ENCODE data around the gene SLC12A5.

SLC12A5 gene

DNA sequence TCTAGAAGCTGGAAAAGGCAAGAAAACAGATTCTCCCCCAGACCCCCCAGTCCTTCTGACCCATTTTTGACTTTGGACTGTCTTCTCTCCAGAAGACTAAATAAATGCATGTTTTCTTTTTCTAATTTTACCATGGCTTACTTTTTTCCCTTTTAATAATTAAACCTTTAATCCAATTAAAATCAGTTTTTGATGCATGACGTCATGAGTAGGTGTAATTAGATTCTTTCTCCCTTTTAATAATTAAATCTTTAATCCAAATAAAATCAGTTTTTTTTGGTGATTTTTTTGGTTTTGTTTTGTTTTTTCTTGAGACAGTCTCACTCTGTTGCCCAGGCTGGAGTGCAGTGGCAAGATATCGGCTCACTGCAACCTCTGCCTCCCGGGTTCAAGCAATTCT is 73.9 kb downstream of the SLC12A5 start:
- H3K4me3 ChIP-seq (ENCODE audit: low read depth in 1 of 2, low read length in 2 of 2) = no peak overlapping the region
- no peak overlapping the region for H3K27ac ChIP-seq (ENCODE audit: low read depth, low read length)
- H3K9me3 ChIP-seq (ENCODE audit: low read length) = peaks cover 3% of the 10 kb centered on the region
- no peaks in the 10 kb centered on the region for H3K4me1 ChIP-seq (ENCODE audit: insufficient read depth, low read length)
- H3K27me3 ChIP-seq (ENCODE audit: control insufficient read depth in 1 of 2, insufficient read depth in 2 of 2, low read length in 2 of 2) = peaks cover 0 to 7% of the 10 kb centered on the region in 2 donors
- no peak overlapping the region for H3K9ac ChIP-seq (ENCODE audit: low read length)
- H3K36me3 ChIP-seq (ENCODE audit: insufficient read depth, low read length) = no peaks in the 10 kb centered on the region

GRCh38 chr20:46104262-46104661 is 75.2 kb downstream of the SLC12A5 start:
- Histone ChIP-seq H3K4me1 (ENCODE audit: insufficient read depth, low read length) (no peaks in the 10 kb centered on the region), H3K27ac (ENCODE audit: low read depth, low read length) (no peak overlapping the region), H3K9ac (ENCODE audit: low read length) (no peak overlapping the region), H3K27me3 (ENCODE audit: control insufficient read depth in 1 of 2, insufficient read depth in 2 of 2, low read length in 2 of 2) (peaks cover 0 to 7% of the 10 kb centered on the region in 2 donors), H3K9me3 (ENCODE audit: low read length) (peaks cover 3% of the 10 kb centered on the region), H3K36me3 (ENCODE audit: insufficient read depth, low read length) (no peaks in the 10 kb centered on the region), H3K4me3 (ENCODE audit: low read depth in 1 of 2, low read length in 2 of 2) (no peak overlapping the region)

GRCh38 chr20:46107061-46107460 is 78.0 kb downstream of the SLC12A5 start:
- Histone ChIP-seq H3K9ac (ENCODE audit: low read length) (no peak overlapping the region), H3K27me3 (ENCODE audit: control insufficient read depth in 1 of 2, insufficient read depth in 2 of 2, low read length in 2 of 2) (no peaks in the 10 kb centered on the region), H3K27ac (ENCODE audit: low read depth, low read length) (no peak overlapping the region), H3K4me3 (ENCODE audit: low read depth in 1 of 2, low read length in 2 of 2) (no peak overlapping the region), H3K4me1 (ENCODE audit: insufficient read depth, low read length) (no peaks in the 10 kb centered on the region), H3K9me3 (ENCODE audit: low read length) (no peaks in the 10 kb centered on the region), H3K36me3 (ENCODE audit: insufficient read depth, low read length) (no peaks in the 10 kb centered on the region)

DNA sequence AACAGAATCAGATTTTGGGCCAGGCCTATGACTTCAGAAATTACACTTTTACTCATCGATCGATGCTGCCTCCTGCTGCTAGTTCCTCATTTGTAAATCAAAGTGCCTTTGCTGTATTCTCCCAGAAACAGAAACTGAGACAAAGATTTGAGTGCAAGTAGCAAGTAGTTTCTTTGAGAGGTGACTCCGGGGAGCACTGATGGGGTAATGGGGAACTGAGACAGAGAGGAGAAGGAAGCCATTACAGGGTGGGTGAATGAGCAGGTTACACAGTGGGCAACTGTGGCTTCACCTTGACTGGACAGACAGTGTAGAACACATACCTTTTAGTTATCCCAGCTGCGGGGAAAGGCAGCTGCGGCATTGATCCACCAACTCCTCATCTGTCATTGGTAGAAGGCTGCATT is 79.4 kb downstream of the SLC12A5 start:
- Histone ChIP-seq H3K4me1 (ENCODE audit: insufficient read depth, low read length) (no peaks in the 10 kb centered on the region), H3K27me3 (ENCODE audit: control insufficient read depth in 1 of 2, insufficient read depth in 2 of 2, low read length in 2 of 2) (no peaks in the 10 kb centered on the region), H3K36me3 (ENCODE audit: insufficient read depth, low read length) (no peaks in the 10 kb centered on the region), H3K4me3 (ENCODE audit: low read depth in 1 of 2, low read length in 2 of 2) (no peak overlapping the region), H3K9ac (ENCODE audit: low read length) (no peak overlapping the region), H3K27ac (ENCODE audit: low read depth, low read length) (no peak overlapping the region), H3K9me3 (ENCODE audit: low read length) (no peaks in the 10 kb centered on the region)

DNA sequence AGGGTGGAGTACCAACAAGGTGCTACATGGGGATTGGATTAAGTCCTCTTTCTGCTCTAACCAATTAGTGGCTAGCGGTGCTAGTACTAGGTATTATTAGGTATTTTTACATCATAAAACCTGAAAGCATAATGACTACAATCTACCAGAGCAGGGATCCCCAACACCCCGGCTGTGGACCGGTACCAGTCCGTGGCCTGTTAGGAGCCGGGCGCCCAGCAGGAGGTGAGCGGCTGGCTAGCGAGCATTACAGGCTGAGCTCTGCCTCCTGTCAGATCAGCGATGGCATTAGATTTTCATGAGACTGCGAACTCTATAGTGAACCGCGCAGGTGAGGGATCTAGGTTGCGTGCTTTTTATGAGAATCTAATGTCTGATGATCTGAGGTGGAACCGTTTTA is 80.0 kb downstream of the SLC12A5 start:
- Histone ChIP-seq H3K9ac (ENCODE audit: low read length) (no peak overlapping the region), H3K4me1 (ENCODE audit: insufficient read depth, low read length) (no peaks in the 10 kb centered on the region), H3K27me3 (ENCODE audit: control insufficient read depth in 1 of 2, insufficient read depth in 2 of 2, low read length in 2 of 2) (no peaks in the 10 kb centered on the region), H3K4me3 (ENCODE audit: low read depth in 1 of 2, low read length in 2 of 2) (no peak overlapping the region), H3K36me3 (ENCODE audit: insufficient read depth, low read length) (no peaks in the 10 kb centered on the region), H3K9me3 (ENCODE audit: low read length) (no peaks in the 10 kb centered on the region), H3K27ac (ENCODE audit: low read depth, low read length) (no peak overlapping the region)

Measured in muscle layer of colon (tissue), 2 donors.